ENCODE measurements around the gene CHN2. TPM values are rescaled to one million over a fixed set of nuclear protein-coding genes. Genes with fewer than 3 reads are reported as not detected.

CHN2 gene
- total RNA-seq, 1 experiment from 2014 or later, result 5.0 TPM

- no peak for ATAC-seq
- peaks cover 5% of the 10 kb centered on the region; the same call in 1 of the 2 replicates for H3K36me3 Mint-ChIP-seq
- CTCF ChIA-PET, result interaction anchor here (0.9 to 1.1 kb wide), 2 partner anchors 18 to 71 kb away, joined by 3 read pairs; no protein-coding TSS in a partner anchor
- DNase-seq (ENCODE audit: low spot score), result no peak
- H3K9me3 Mint-ChIP-seq, result peaks cover 6% of the 10 kb centered on the region
- TF ChIP-seq FOXK1 (CRISPR knock-in tag; IDR thresholded peaks at IDR 0.05), result no peak
- no peak for TF ChIP-seq ETV6 (CRISPR knock-in tag; IDR thresholded peaks at IDR 0.05)
- no peak for TF ChIP-seq E2F1 (CRISPR knock-in tag; IDR thresholded peaks at IDR 0.05)
- no peak for TF ChIP-seq ZMAT4 (CRISPR knock-in tag; IDR thresholded peaks at IDR 0.05)
- H3K27me3 Mint-ChIP-seq (ENCODE audit: low read depth), result no peaks in the 10 kb centered on the region; the same call in 1 of the 2 replicates
- peaks cover 31% of the 10 kb centered on the region for H3K4me1 Mint-ChIP-seq
- H3K27ac Mint-ChIP-seq, result no peak overlapping the region
- H3K4me3 Mint-ChIP-seq, result no peak overlapping the region
- POLR2A ChIA-PET, result no interaction called here
These were observed 121.3 kb downstream of the CHN2 start for GRCh38 chr7:29315892-29316270.

- ChIA-PET CTCF (no interaction called here), POLR2A (no interaction called here)
- Mint-ChIP-seq H3K27ac (no peak overlapping the region), H3K4me3 (no peak overlapping the region), H3K27me3 (ENCODE audit: low read depth) (no peaks in the 10 kb centered on the region; the same call in 1 of the 2 replicates), H3K36me3 (no peaks in the 10 kb centered on the region), H3K9me3 (no peaks in the 10 kb centered on the region), H3K4me1 (peaks cover 31% of the 10 kb centered on the region)
- no peak for TF ChIP-seq SMAD4 (CRISPR knock-in tag; IDR thresholded peaks at IDR 0.05)
- TF ChIP-seq ZBTB43 (CRISPR knock-in tag; IDR thresholded peaks at IDR 0.05), result no peak
- no peak for TF ChIP-seq ZNF219 (CRISPR knock-in tag; IDR thresholded peaks at IDR 0.05; ENCODE audit: borderline replicate concordance)
- TF ChIP-seq GRHL2 (CRISPR knock-in tag; IDR thresholded peaks at IDR 0.05; ENCODE audit: insufficient replicate concordance, severe bottlenecking), result no peak
- DNase-seq (ENCODE audit: low spot score) (no peak), ATAC-seq (no peak)
These were observed 122.4 kb downstream of the CHN2 start for GRCh38 chr7:29316926-29317325.

GRCh38 chr7:29318853-29319718, 124.5 kb downstream of the CHN2 start:
- no peak for DNase-seq (ENCODE audit: low spot score)
- Mint-ChIP-seq H3K9me3 (no peaks in the 10 kb centered on the region), H3K36me3 (no peaks in the 10 kb centered on the region), H3K27ac (no peak overlapping the region), H3K4me1 (peaks cover 25% of the 10 kb centered on the region), H3K4me3 (no peak overlapping the region), H3K27me3 (ENCODE audit: low read depth) (no peaks in the 10 kb centered on the region; the same call in 1 of the 2 replicates)
- ChIA-PET POLR2A (no interaction called here), CTCF (interaction anchor here (1.2 to 3.6 kb wide), 3 partner anchors 10 to 129 kb away, joined by 3 to 13 read pairs (median 13); no protein-coding TSS in a partner anchor)
- ATAC-seq, result peak; percentile 32; the same call in 1 of the 2 replicates
- no peak for TF ChIP-seq TEAD4 (CRISPR knock-in tag; IDR thresholded peaks at IDR 0.05)
- no peak for TF ChIP-seq MAX (CRISPR knock-in tag; IDR thresholded peaks at IDR 0.05)
- TF ChIP-seq ZBTB21 (CRISPR knock-in tag; IDR thresholded peaks at IDR 0.05; ENCODE audit: borderline replicate concordance), result no peak
- no peak for TF ChIP-seq JUN (CRISPR knock-in tag; IDR thresholded peaks at IDR 0.05)
- no peak for TF ChIP-seq ATF2 (CRISPR knock-in tag; IDR thresholded peaks at IDR 0.05; ENCODE audit: borderline replicate concordance, low read depth)
- TF ChIP-seq KAT7 (CRISPR knock-in tag; IDR thresholded peaks at IDR 0.05; ENCODE audit: borderline replicate concordance), result no peak
- TF ChIP-seq ATF1 (CRISPR knock-in tag; IDR thresholded peaks at IDR 0.05), result no peak
- no peak for TF ChIP-seq CDX4 (CRISPR knock-in tag; IDR thresholded peaks at IDR 0.05; ENCODE audit: borderline replicate concordance)
- TF ChIP-seq ZSCAN18 (CRISPR knock-in tag; IDR thresholded peaks at IDR 0.05), result no peak
- no peak for TF ChIP-seq NR3C1 (CRISPR knock-in tag; conservative IDR thresholded peaks at IDR 0.05; ENCODE audit: low read depth)
- no peak for TF ChIP-seq ZNF423 (CRISPR knock-in tag; IDR thresholded peaks at IDR 0.05)
- no peak for TF ChIP-seq NFE2L1 (CRISPR knock-in tag; IDR thresholded peaks at IDR 0.05)
- no peak for TF ChIP-seq ZNF219 (CRISPR knock-in tag; IDR thresholded peaks at IDR 0.05; ENCODE audit: borderline replicate concordance)
- TF ChIP-seq MLX (CRISPR knock-in tag; IDR thresholded peaks at IDR 0.05), result no peak

All from WTC11 (cell line).